ENCODE results near the gene KDM4C.

DNA sequence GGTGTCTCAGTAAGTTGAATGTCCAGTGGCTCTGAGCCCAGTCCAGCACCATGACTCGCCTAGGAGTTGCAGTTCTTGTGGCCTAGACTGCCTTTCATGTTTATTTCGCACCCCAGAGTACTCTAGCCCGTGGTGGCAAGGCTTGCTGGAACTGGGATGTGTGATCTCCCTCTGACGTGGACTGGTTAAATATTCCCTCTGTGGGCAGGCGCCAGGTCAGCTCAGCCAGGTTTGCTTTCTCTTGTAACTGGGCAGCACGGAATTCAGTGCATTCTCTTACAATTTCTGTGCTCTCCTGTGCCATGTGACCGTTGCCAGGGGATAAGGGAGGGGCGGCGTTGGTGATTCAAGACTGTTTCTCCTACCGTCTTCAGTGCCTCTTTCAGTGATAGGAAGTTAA is 270.8 kb downstream of the KDM4C start:
- TF ChIP-seq, protein P1, sequence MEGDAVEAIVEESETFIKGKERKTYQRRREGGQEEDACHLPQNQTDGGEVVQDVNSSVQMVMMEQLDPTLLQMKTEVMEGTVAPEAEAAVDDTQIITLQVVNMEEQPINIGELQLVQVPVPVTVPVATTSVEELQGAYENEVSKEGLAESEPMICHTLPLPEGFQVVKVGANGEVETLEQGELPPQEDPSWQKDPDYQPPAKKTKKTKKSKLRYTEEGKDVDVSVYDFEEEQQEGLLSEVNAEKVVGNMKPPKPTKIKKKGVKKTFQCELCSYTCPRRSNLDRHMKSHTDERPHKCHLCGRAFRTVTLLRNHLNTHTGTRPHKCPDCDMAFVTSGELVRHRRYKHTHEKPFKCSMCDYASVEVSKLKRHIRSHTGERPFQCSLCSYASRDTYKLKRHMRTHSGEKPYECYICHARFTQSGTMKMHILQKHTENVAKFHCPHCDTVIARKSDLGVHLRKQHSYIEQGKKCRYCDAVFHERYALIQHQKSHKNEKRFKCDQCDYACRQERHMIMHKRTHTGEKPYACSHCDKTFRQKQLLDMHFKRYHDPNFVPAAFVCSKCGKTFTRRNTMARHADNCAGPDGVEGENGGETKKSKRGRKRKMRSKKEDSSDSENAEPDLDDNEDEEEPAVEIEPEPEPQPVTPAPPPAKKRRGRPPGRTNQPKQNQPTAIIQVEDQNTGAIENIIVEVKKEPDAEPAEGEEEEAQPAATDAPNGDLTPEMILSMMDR (conservative IDR thresholded peaks at IDR 0.05; ENCODE audit: low read depth, low read length), result no peak
- no peak for TF ChIP-seq EZH2 (IDR thresholded peaks at IDR 0.05; ENCODE audit: borderline replicate concordance, low read depth, low read length, poor library complexity, severe bottlenecking)
